Bronchial epithelial cell (primary cell): ENCODE data around the gene LRP1B. TPM values are rescaled to one million over a fixed set of nuclear protein-coding genes. Genes with fewer than 3 reads are reported as not detected.

Source experiments
- DNase-seq: peaks from one replicate; pipeline ENCODE4 v3.0.0-alpha.2; 2010; ENCODE audit warnings: low read depth
- FAIRE-seq: peaks from 2 replicates; lab custom pipeline; 2011; peaks lifted over from hg19 to GRCh38; lab: Jason Lieb, UNC
- H3K27me3 ChIP-seq: 2 replicates; pipeline ENCODE4 v1.5.1; 2011; ENCODE audit warnings: low read length; ENCODE audit not compliant: control insufficient read depth, insufficient read depth
- H3K36me3 ChIP-seq: 2 replicates; pipeline ENCODE4 v1.5.1; 2011; ENCODE audit warnings: low read length; ENCODE audit not compliant: control insufficient read depth, insufficient read depth
- H3K4me3 ChIP-seq: 2 replicates; pipeline ENCODE4 v1.5.1; 2011; ENCODE audit warnings: mild to moderate bottlenecking, low read depth, low read length, control low read depth
- CTCF ChIP-seq: IDR thresholded peaks from 2 replicates; pipeline ENCODE4 v1.5.1; 2011; ENCODE audit warnings: mild to moderate bottlenecking, moderate library complexity, low read length, control low read depth, inconsistent platforms; ENCODE audit not compliant: insufficient read depth, severe bottlenecking
- total RNA-seq: library from RNA; depleted of rRNA; stranded (reverse); fragments of >200 nt; gene quantifications from 2 replicates; pipeline ENCODE4 v1.2.1, GENCODE V29; 2014

Gene LRP1B
- total RNA-seq, 1 donor from 2014 or later: under 0.01 TPM

DNA sequence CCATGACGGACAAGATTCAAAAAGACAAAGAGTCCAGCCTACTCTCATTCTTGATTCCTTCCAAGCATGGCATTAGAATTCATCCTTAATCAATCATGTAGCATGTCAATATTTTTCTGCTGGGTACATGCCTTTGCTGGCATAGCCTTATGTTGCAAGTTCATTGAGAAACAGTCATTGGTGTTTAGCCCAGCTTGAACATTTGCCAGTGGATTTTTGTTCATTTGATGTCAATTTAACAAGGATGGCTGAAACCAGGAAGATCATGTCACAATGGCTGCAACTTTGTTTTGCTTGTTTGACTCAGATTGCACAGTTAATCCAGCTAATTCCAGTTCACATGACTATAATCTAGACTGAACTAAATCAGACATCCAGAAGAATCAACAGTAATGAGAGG lies 1132.2 kb downstream of the LRP1B start:
- DNase-seq: no peak
- no peaks in the 10 kb centered on the region for H3K27me3 ChIP-seq
- FAIRE-seq: no peak
- TF ChIP-seq CTCF: no peak
- no peaks in the 10 kb centered on the region for H3K36me3 ChIP-seq
- H3K4me3 ChIP-seq: no peak overlapping the region

DNA sequence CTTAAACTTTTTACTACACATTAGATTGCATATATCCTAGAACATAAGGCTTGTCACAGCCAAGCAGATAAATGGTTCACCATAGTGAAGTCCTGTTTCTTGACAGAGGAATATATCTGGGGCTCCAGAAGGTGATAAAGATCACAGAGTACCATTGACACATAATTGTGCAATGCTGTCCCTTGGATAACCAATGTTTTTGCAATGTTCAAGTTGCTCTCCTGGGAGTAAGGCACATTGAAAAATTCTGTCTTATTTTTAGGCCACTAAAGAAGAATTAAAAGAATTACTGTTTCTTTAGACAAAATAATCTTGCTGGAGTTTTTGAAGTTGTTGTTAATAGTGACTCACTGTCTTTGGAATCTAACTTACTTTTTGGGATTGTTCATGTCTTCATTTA lies 1132.8 kb downstream of the LRP1B start:
- H3K36me3 ChIP-seq: no peaks in the 10 kb centered on the region
- DNase-seq (no peak), FAIRE-seq (no peak)
- no peak for TF ChIP-seq CTCF
- no peaks in the 10 kb centered on the region for H3K27me3 ChIP-seq
- H3K4me3 ChIP-seq: no peak overlapping the region

DNA sequence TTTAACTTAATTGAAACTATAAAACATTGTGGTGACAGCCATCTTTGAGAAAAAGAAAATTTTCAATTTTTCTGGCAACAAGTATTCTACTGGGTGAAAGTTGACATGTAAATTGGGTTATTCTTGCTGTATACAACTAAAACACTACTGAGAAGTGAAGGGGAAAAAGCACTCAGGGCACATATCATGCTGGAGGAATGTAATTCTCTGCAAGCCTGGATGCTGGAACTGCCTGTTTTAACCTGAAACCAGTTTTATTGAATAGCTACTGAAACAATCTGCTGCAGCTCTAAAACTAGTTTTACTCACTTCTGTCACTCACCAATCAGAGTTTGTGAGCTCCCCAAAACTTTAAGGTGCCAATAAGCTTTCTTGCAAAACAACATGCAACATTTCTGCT lies 1136.0 kb downstream of the LRP1B start:
- TF ChIP-seq CTCF: no peak
- FAIRE-seq (no peak), DNase-seq (no peak)
- Histone ChIP-seq H3K27me3 (no peaks in the 10 kb centered on the region), H3K36me3 (no peaks in the 10 kb centered on the region), H3K4me3 (no peak overlapping the region)

DNA sequence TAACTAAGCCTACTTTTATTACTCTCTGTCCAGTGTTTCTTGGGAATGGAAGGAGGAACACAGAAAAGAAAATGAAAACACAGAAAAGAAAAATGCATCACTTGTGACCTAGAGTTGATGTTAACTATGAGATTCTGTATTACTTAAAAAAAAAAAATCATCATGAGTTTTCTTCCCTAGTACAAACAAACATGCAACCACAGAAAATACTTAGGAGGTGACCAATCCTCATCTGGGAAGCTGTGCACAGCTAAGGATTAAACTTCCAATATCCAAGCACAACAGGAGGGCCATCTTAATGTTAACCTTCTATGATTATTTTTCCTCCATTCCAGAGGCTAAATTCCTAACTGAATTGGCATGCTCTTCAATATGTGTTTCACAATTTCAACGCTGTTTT lies 1140.4 kb downstream of the LRP1B start:
- FAIRE-seq: no peak

DNA sequence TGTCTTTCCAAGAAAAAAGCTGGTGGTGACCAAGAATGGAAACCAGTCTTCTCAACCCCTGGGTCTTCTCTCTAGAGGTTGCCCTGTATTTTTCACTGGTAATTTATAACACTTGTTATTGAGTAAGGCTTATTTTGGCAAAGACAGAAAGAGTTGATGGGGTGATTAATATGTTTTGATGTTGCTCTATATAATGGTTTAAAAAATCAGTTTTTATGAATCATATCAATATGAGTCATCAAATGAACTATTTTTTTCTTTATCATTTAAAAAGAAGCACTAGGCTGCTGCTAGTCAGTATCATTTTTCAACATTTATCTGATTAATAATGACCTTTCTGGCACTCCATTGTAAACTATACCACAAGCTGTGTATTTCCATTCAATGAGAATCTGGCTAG lies 1142.2 kb downstream of the LRP1B start:
- Histone ChIP-seq H3K4me3 (no peak overlapping the region), H3K36me3 (no peaks in the 10 kb centered on the region), H3K27me3 (no peaks in the 10 kb centered on the region)
- peak; percentile 17 for DNase-seq
- TF ChIP-seq CTCF: no peak
- no peak for FAIRE-seq

More for the DNA sequence above, 1140.4 kb downstream of the LRP1B start:
- DNase-seq: peak; percentile 28
- no peak overlapping the region for H3K4me3 ChIP-seq
- H3K36me3 ChIP-seq: no peaks in the 10 kb centered on the region
- H3K27me3 ChIP-seq: no peaks in the 10 kb centered on the region
- TF ChIP-seq CTCF: no peak

DNA sequence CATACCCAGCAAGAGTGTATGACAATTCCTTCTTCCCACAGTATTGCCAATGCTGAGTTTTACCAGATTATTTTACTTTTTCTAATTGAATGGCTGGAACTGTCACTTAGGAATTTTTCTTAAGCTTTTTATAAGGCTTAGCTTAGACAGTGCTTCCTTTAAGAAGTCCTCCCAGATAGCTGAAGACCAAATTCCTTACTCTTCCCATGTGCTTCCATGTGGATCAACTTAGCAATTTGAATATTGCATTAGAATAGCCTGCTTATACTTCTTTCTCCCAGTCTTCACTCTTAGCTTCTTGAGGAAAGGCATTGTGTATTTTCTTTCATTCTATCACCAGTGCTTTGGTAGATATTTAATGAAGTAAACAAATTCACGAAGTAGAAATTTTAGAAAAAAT lies 1144.4 kb downstream of the LRP1B start:
- Histone ChIP-seq H3K27me3 (no peaks in the 10 kb centered on the region), H3K4me3 (no peak overlapping the region), H3K36me3 (no peaks in the 10 kb centered on the region)
- DNase-seq (no peak), FAIRE-seq (no peak)
- no peak for TF ChIP-seq CTCF
